Peyer's patch (tissue), 4 donors: ENCODE results near the gene MARS1. TPM values are rescaled to one million over a fixed set of nuclear protein-coding genes. Genes with fewer than 3 reads are reported as not detected.

Experiments used
- DNase-seq, 3 donors: peaks; one replicate each; pipeline ENCODE4 v3.0.0-alpha.2; 2017 to 2019
- H3K27ac ChIP-seq, 4 donors: fragments of 200-600 bp; sonication (generic); one replicate each; pipeline ENCODE4 v1.5.1; 2016 to 2019
- H3K27me3 ChIP-seq, 2 donors: fragments of 200-600 bp; sonication (generic); one replicate each; pipeline ENCODE4 v1.5.1; 2019
- H3K36me3 ChIP-seq, 3 donors: fragments of 200-600 bp; sonication (generic); one replicate each; pipeline ENCODE4 v1.5.1; 2016 to 2019
- H3K4me1 ChIP-seq, 4 donors: fragments of 200-600 bp; sonication (generic); one replicate each; pipeline ENCODE4 v1.5.1; 2016 to 2019
- H3K4me3 ChIP-seq, 4 donors: fragments of 200-600 bp; sonication (generic); 1 replicate in 3 of 4; 2 replicates in 1 of 4; pipeline ENCODE4 v1.5.1; 2016 to 2019; ENCODE audit warnings: mild to moderate bottlenecking in 1 of 4
- H3K9me3 ChIP-seq, 4 donors: fragments of 200-600 bp; sonication (generic); one replicate each; pipeline ENCODE4 v1.5.1; 2016 to 2019; ENCODE audit warnings: mild to moderate bottlenecking in 1 of 4
- CTCF ChIP-seq, 6 experiments: fragments of 450-650 bp in 4 of 6; fragments of 200-600 bp in 2 of 6; sonication (generic) in 1 of 6; IDR thresholded peaks; one replicate each; pipeline ENCODE4 v1.5.1; 2017 to 2019; ENCODE audit warnings: antibody characterized with exemption in 6 of 6, mild to moderate bottlenecking in 3 of 6, moderate library complexity in 1 of 6
- POLR2A ChIP-seq, 2 donors: fragments of 450-650 bp; IDR thresholded peaks; one replicate each; pipeline ENCODE4 v1.5.1; 2017; ENCODE audit warnings: antibody characterized with exemption in 2 of 2, mild to moderate bottlenecking in 2 of 2, moderate library complexity in 2 of 2
- total RNA-seq, 4 donors: library from RNA; depleted of rRNA; stranded (reverse); fragments of >200 nt; gene quantifications; one replicate each; pipeline ENCODE4 v1.1.0, GENCODE V29; 2016

Gene MARS1
- total RNA-seq, 4 donors from 2014 or later, result 40.6 to 97.4 (median 63.5) TPM

DNA sequence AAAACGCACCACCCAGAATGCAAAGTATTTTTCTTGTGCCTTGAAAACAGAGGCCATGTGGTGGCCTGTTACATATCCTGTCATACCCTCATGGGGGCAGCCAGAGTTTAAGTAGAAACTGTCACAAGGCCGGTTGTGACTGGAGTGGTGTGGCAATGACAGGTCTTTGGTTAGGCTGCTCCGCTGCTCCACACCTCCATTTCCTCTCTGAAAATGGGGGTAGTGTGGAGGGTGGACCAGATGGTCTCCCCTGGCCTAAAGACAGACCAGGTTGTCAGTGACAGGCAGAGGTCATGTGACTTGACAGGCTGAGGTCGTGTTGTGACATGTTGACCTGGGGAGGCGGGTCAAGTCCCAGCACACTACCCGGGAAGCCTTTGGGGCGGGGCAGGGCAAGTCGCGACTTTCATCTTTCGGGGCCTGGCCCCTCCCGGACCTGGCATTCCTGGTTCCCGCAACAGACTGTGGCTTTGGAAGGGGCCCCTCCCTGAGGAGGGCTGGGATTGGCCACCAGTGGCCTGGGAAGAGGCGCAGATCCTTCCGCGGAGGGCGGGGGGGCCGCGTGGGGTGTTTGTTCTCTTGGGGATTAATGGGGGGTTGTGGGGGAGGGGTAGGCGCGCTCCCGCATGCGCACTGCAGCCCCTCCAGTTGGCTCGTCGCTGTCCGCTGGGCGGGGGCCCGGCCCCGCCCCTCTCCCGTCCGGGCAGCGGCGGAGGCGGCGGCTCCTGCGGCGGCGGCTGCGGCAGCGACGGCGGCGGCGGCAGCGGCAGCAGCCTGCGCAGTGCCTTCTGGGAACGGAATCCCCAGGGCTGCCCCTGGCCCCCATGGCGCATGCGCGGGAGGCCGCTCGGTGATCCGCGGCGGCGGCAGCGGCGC is 34.4 kb downstream of the MARS1 start, which contains the start of gene MBD6:
Gene MBD6 (plus strand): TSS at position 814 of the 876 bp plus-strand sequence. CDS start 1,480 bp downstream, outside the sequence.
- no peaks in the 10 kb centered on the region for H3K9me3 ChIP-seq
- peak within 1 kb of the TSS; percentile 76 to 83 (median 80) for H3K4me3 ChIP-seq
- no peaks in the 10 kb centered on the region for H3K27me3 ChIP-seq
- peaks cover 0 to 26% (median 0%) of the 10 kb centered on the region in 3 donors for H3K36me3 ChIP-seq
- peak within 1 kb of the TSS; percentile 90 to 98 (median 96) for H3K27ac ChIP-seq
- TF ChIP-seq POLR2A (IDR thresholded peaks at IDR 0.05) (peak; percentile 29 to 40), CTCF (IDR thresholded peaks at IDR 0.05) (no peak)
- H3K4me1 ChIP-seq, result peaks cover 4 to 60% (median 29%) of the 10 kb centered on the region in 4 donors
- DNase-seq, result peak; percentile 84 to 96 (median 96)

GRCh38 chr12:57522887-57523705 is 35.2 kb downstream of the MARS1 start:
- DNase-seq, result peak in 2 of 3 donors; percentile 54 to 77
- peaks cover 4 to 55% (median 29%) of the 10 kb centered on the region in 4 donors for H3K4me1 ChIP-seq
- TF ChIP-seq POLR2A (IDR thresholded peaks at IDR 0.05), result peak in 1 of 2 donors; percentile 51
- peak in 2 of 6 experiments; percentile 10 to 13 for TF ChIP-seq CTCF (IDR thresholded peaks at IDR 0.05)
- no peaks in the 10 kb centered on the region for H3K9me3 ChIP-seq
- peaks cover 0 to 31% (median 0%) of the 10 kb centered on the region in 3 donors for H3K36me3 ChIP-seq
- peak overlapping the region; percentile 76 to 83 (median 80) for H3K4me3 ChIP-seq
- peak overlapping the region; percentile 90 to 98 (median 96) for H3K27ac ChIP-seq
- H3K27me3 ChIP-seq, result no peaks in the 10 kb centered on the region

DNA sequence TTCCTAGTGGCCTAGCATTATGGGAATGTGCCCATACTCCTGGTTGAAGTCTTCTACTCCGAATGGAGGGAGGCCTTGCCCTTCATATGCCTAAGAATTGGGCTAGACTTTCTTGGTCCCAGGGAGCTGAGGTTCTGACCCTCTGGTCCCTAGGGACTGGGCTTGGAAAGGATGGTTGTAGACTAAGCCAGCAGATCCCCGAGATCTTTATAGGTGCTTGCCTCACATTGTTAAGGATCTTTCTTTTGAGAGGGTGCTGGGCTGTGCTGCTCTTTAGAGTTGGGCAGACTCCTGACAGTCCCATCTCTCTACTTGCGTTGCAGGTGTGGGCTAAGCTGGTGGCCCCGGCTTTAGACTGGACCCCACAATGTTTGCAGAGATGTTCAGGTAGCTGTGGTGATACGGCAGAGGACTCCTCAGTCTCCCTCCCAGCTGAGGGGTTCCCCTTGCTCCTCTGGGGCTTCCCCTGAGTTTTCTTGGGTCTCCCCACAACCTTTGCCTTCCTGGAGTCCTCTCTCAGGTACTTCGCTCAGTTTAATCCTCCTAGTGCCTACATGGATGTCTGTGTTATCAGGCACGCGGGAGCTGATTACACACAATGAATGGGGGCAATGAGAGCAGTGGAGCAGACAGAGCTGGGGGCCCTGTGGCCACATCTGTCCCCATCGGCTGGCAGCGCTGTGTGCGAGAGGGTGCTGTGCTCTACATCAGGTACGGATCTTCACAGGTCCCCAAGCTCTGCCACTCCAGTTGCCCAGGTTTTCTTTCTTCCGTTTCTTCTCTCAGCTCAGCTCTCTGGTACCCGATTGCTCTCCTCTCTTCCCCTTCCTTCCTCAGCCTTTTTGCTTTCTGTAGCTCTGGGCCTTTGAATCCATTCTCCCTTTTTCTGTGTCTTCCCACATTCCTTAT is 36.1 kb downstream of the MARS1 start:
- peaks cover 4 to 46% (median 25%) of the 10 kb centered on the region in 4 donors for H3K4me1 ChIP-seq
- H3K4me3 ChIP-seq, result peak overlapping the region; percentile 76 to 83 (median 80)
- H3K36me3 ChIP-seq, result peaks cover 0 to 40% (median 0%) of the 10 kb centered on the region in 3 donors
- no peaks in the 10 kb centered on the region for H3K27me3 ChIP-seq
- DNase-seq, result no peak
- peak overlapping the region; percentile 90 to 98 (median 96) for H3K27ac ChIP-seq
- no peak for TF ChIP-seq POLR2A (IDR thresholded peaks at IDR 0.05)
- TF ChIP-seq CTCF (IDR thresholded peaks at IDR 0.05), result no peak
- no peaks in the 10 kb centered on the region for H3K9me3 ChIP-seq

GRCh38 chr12:57524814-57525614 is 37.1 kb downstream of the MARS1 start:
- Histone ChIP-seq H3K4me1 (peaks cover 4 to 41% (median 20%) of the 10 kb centered on the region in 4 donors), H3K4me3 (no peak overlapping the region), H3K9me3 (no peaks in the 10 kb centered on the region), H3K27ac (peak overlapping the region in 1 of 4 donors; percentile 18), H3K27me3 (no peaks in the 10 kb centered on the region), H3K36me3 (peaks cover 0 to 51% (median 4%) of the 10 kb centered on the region in 3 donors)
- TF ChIP-seq CTCF (IDR thresholded peaks at IDR 0.05), result no peak
- DNase-seq, result peak in 2 of 3 donors; percentile 61 to 63
